Measurements from ENCODE around the gene TRIP12.
"Not testable (repeated sequence)": the region's sequence is repeated elsewhere in the genome, so short reads cannot be mapped to it uniquely, and the experiment has no call there.

The TRIP12 gene

GRCh38 chr2:229914171-229914570 lies 7.6 kb downstream of the TRIP12 start:
- no peaks in the 10 kb centered on the region for H3K9me3 ChIP-seq (ENCODE audit: control insufficient read depth, low read length)
- H3K9ac ChIP-seq (ENCODE audit: low read length), result no peak overlapping the region
- no peaks in the 10 kb centered on the region for H3K4me1 ChIP-seq (ENCODE audit: control insufficient read depth, insufficient read depth, low read length)
- no peaks in the 10 kb centered on the region for H3K36me3 ChIP-seq (ENCODE audit: control insufficient read depth, insufficient read depth, low read length)
- H3K27me3 ChIP-seq (ENCODE audit: control insufficient read depth, insufficient read depth, low read length), result no peaks in the 10 kb centered on the region
- no peak overlapping the region for H3K4me3 ChIP-seq (ENCODE audit: low read length)

DNA sequence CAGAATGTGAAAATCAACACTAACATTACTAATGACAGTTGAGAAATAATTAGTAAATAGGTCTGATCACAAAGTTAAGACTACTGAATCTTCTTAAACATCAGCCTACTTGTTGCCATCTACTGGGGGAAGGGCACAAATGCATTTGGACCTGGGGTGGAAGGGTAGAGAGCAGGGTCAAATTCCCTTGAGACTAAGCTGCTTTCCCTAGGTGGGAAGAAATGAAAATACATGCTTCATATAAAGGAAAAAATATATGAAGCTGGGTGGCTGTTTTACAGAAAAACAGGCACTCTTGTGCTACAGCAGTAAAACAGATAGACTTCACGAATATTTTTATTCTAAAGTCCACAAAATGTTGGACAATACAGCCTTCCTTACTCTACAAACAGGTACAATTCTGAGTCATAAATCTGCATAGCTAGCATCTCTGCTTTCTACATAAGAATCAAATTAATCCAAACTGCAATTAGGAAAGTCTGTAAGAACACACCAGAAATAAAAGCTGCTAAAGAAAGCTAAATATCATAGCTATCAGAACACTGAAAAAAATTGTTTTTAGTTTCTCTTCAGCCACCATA lies 10.9 kb downstream of the TRIP12 start:
- H3K36me3 ChIP-seq (ENCODE audit: control insufficient read depth, insufficient read depth, low read length), result no peaks in the 10 kb centered on the region
- no peaks in the 10 kb centered on the region for H3K4me1 ChIP-seq (ENCODE audit: control insufficient read depth, insufficient read depth, low read length)
- H3K9me3 ChIP-seq (ENCODE audit: control insufficient read depth, low read length), result no peaks in the 10 kb centered on the region
- no peak overlapping the region for H3K4me3 ChIP-seq (ENCODE audit: low read length)
- H3K27me3 ChIP-seq (ENCODE audit: control insufficient read depth, insufficient read depth, low read length), result no peaks in the 10 kb centered on the region
- H3K9ac ChIP-seq (ENCODE audit: low read length), result no peak overlapping the region

GRCh38 chr2:229910147-229910831 lies 11.5 kb downstream of the TRIP12 start:
- H3K4me1 ChIP-seq (ENCODE audit: control insufficient read depth, insufficient read depth, low read length), result no peaks in the 10 kb centered on the region
- no peaks in the 10 kb centered on the region for H3K9me3 ChIP-seq (ENCODE audit: control insufficient read depth, low read length)
- no peaks in the 10 kb centered on the region for H3K27me3 ChIP-seq (ENCODE audit: control insufficient read depth, insufficient read depth, low read length)
- H3K36me3 ChIP-seq (ENCODE audit: control insufficient read depth, insufficient read depth, low read length), result no peaks in the 10 kb centered on the region
- H3K9ac ChIP-seq (ENCODE audit: low read length), result no peak overlapping the region
- no peak overlapping the region for H3K4me3 ChIP-seq (ENCODE audit: low read length)

DNA sequence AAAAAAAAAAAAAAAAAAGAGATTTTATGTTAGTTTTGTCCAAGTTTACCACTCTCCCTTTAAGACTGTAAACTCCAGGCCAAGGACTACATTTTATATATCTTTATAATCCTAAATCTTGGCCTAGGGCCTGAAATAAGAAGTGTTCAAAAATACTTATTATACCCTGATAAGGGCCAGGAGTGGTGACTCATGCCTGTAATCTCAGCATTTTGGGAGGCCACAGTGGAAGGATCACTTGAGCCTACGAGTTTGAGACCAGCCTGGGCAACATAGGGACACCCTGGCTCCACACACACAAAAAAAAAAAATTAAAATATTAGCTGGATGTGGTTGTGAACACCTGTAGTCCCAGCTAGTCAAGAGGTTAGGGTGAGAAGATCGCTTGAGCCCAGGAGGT lies 12.7 kb downstream of the TRIP12 start:
- Histone ChIP-seq H3K27me3 (ENCODE audit: control insufficient read depth, insufficient read depth, low read length) (no peaks in the 10 kb centered on the region), H3K4me3 (ENCODE audit: low read length) (no peak overlapping the region), H3K9me3 (ENCODE audit: control insufficient read depth, low read length) (no peaks in the 10 kb centered on the region), H3K4me1 (ENCODE audit: control insufficient read depth, insufficient read depth, low read length) (no peaks in the 10 kb centered on the region), H3K9ac (ENCODE audit: low read length) (no peak overlapping the region), H3K36me3 (ENCODE audit: control insufficient read depth, insufficient read depth, low read length) (no peaks in the 10 kb centered on the region)

GRCh38 chr2:229905601-229906000 lies 16.2 kb downstream of the TRIP12 start:
- H3K27me3 ChIP-seq (ENCODE audit: control insufficient read depth, insufficient read depth, low read length), result no peaks in the 10 kb centered on the region
- H3K4me1 ChIP-seq (ENCODE audit: control insufficient read depth, insufficient read depth, low read length), result no peaks in the 10 kb centered on the region
- H3K9ac ChIP-seq (ENCODE audit: low read length), result no peak overlapping the region
- H3K9me3 ChIP-seq (ENCODE audit: control insufficient read depth, low read length), result no peaks in the 10 kb centered on the region
- no peak overlapping the region for H3K4me3 ChIP-seq (ENCODE audit: low read length)
- no peaks in the 10 kb centered on the region for H3K36me3 ChIP-seq (ENCODE audit: control insufficient read depth, insufficient read depth, low read length)

- no peak overlapping the region for H3K9ac ChIP-seq (ENCODE audit: low read length)
- H3K4me3 ChIP-seq (ENCODE audit: low read length), result no peak overlapping the region
- no peaks in the 10 kb centered on the region for H3K27me3 ChIP-seq (ENCODE audit: control insufficient read depth, insufficient read depth, low read length)
- no peaks in the 10 kb centered on the region for H3K36me3 ChIP-seq (ENCODE audit: control insufficient read depth, insufficient read depth, low read length)
- H3K9me3 ChIP-seq (ENCODE audit: control insufficient read depth, low read length), result no peaks in the 10 kb centered on the region
- H3K4me1 ChIP-seq (ENCODE audit: control insufficient read depth, insufficient read depth, low read length), result no peaks in the 10 kb centered on the region
Observed at GRCh38 chr2:229903037-229903436, 18.8 kb downstream of the TRIP12 start.

DNA sequence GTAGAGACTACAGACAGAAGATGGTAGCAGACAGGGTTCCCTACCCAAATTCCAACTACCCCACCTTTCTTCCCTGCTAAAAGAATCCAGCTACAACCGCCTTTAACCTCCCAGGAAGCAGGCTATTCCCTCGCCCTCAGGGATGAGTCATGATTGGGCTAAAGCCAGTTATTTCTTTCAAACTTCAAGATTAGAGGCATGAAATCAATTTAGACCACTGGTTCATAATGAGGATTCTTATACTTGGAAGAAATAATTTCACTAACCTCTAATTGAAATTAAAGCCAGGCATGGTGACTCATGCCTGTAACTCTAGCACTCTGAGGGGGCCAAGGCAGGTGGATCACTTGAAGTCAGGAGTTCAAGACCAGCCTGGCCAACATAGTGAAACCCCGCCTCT lies 20.0 kb downstream of the TRIP12 start:
- no peaks in the 10 kb centered on the region for H3K4me1 ChIP-seq (ENCODE audit: control insufficient read depth, insufficient read depth, low read length)
- H3K36me3 ChIP-seq (ENCODE audit: control insufficient read depth, insufficient read depth, low read length), result no peaks in the 10 kb centered on the region
- no peaks in the 10 kb centered on the region for H3K27me3 ChIP-seq (ENCODE audit: control insufficient read depth, insufficient read depth, low read length)
- H3K4me3 ChIP-seq (ENCODE audit: low read length), result no peak overlapping the region
- H3K9me3 ChIP-seq (ENCODE audit: control insufficient read depth, low read length), result no peaks in the 10 kb centered on the region
- no peak overlapping the region for H3K9ac ChIP-seq (ENCODE audit: low read length)

GRCh38 chr2:229900514-229900913 lies 21.3 kb downstream of the TRIP12 start:
- not testable (repeated sequence) for H3K36me3 ChIP-seq (ENCODE audit: control insufficient read depth, insufficient read depth, low read length); H3K4me1 ChIP-seq (ENCODE audit: control insufficient read depth, insufficient read depth, low read length); H3K9me3 ChIP-seq (ENCODE audit: control insufficient read depth, low read length); H3K27me3 ChIP-seq (ENCODE audit: control insufficient read depth, insufficient read depth, low read length); H3K9ac ChIP-seq (ENCODE audit: low read length); H3K4me3 ChIP-seq (ENCODE audit: low read length)

DNA sequence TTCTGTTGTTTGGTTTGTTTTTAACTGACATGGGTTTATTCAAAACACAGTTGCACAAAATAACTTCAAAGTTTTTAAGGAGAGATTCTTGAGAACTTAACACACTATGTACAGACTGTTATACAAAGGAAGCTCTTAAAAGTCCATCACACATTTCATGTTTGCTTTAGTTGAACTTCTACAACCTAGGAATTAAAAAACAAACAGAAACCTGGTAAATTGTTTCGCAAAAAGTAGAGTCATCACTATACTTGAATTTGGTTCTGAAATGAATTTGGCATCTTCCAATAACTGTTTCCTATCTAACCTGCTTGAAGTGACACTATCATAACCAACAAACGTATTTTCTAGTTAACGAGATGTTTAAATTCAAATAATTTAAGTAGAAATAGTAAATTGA lies 21.8 kb downstream of the TRIP12 start:
- Histone ChIP-seq H3K36me3 (ENCODE audit: control insufficient read depth, insufficient read depth, low read length) (no peaks in the 10 kb centered on the region), H3K9me3 (ENCODE audit: control insufficient read depth, low read length) (no peaks in the 10 kb centered on the region), H3K9ac (ENCODE audit: low read length) (no peak overlapping the region), H3K27me3 (ENCODE audit: control insufficient read depth, insufficient read depth, low read length) (no peaks in the 10 kb centered on the region), H3K4me3 (ENCODE audit: low read length) (no peak overlapping the region), H3K4me1 (ENCODE audit: control insufficient read depth, insufficient read depth, low read length) (no peaks in the 10 kb centered on the region)

GRCh38 chr2:229899604-229900003 lies 22.2 kb downstream of the TRIP12 start:
- Histone ChIP-seq H3K4me3 (ENCODE audit: low read length) (no peak overlapping the region), H3K27me3 (ENCODE audit: control insufficient read depth, insufficient read depth, low read length) (no peaks in the 10 kb centered on the region), H3K36me3 (ENCODE audit: control insufficient read depth, insufficient read depth, low read length) (no peaks in the 10 kb centered on the region), H3K9ac (ENCODE audit: low read length) (no peak overlapping the region), H3K4me1 (ENCODE audit: control insufficient read depth, insufficient read depth, low read length) (no peaks in the 10 kb centered on the region), H3K9me3 (ENCODE audit: control insufficient read depth, low read length) (no peaks in the 10 kb centered on the region)

DNA sequence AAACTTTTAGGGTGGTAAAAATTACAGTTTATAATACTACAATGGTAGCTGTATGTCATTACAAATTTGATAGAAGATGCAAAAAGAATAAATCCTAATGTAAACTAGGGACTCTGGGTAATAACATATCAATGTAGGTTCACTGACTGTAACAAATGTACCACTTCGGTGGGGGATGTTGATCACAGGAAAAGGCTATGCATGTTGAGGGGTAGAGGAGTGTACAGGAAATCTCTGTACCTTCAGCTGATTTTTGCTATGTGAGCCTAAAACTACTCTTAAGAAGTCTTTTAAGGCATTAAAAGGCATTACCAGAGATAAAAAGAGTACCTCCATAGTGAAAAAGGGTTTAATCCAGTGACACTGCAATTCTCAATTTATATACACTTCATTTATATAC lies 25.0 kb downstream of the TRIP12 start:
- Histone ChIP-seq H3K9ac (ENCODE audit: low read length) (no peak overlapping the region), H3K9me3 (ENCODE audit: control insufficient read depth, low read length) (no peaks in the 10 kb centered on the region), H3K4me1 (ENCODE audit: control insufficient read depth, insufficient read depth, low read length) (no peaks in the 10 kb centered on the region), H3K36me3 (ENCODE audit: control insufficient read depth, insufficient read depth, low read length) (no peaks in the 10 kb centered on the region), H3K27me3 (ENCODE audit: control insufficient read depth, insufficient read depth, low read length) (no peaks in the 10 kb centered on the region), H3K4me3 (ENCODE audit: low read length) (no peak overlapping the region)

GRCh38 chr2:229889023-229889422 lies 32.8 kb downstream of the TRIP12 start:
- Histone ChIP-seq H3K27me3 (ENCODE audit: control insufficient read depth, insufficient read depth, low read length) (no peaks in the 10 kb centered on the region), H3K4me3 (ENCODE audit: low read length) (no peak overlapping the region), H3K9me3 (ENCODE audit: control insufficient read depth, low read length) (no peaks in the 10 kb centered on the region), H3K36me3 (ENCODE audit: control insufficient read depth, insufficient read depth, low read length) (no peaks in the 10 kb centered on the region), H3K4me1 (ENCODE audit: control insufficient read depth, insufficient read depth, low read length) (no peaks in the 10 kb centered on the region), H3K9ac (ENCODE audit: low read length) (no peak overlapping the region)

DNA sequence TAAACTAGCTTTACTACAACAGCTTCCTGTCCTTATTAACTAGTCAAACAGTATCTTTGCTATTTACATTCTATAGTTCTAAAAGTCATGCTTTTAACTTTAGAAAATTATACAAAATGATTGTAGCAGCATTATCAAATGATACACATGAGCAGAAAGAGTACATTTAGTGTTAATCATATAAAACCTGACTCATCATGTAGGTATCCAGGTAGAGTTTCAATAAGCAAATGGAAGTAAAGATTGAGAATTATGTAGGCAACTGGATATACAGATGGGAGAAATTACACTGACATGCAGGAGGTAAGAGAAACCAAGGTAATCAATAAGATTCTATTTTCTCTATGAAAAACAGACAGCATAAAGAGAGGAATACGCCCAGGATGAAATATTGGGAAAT lies 33.8 kb downstream of the TRIP12 start:
- no peaks in the 10 kb centered on the region for H3K4me1 ChIP-seq (ENCODE audit: control insufficient read depth, insufficient read depth, low read length)
- H3K4me3 ChIP-seq (ENCODE audit: low read length), result no peak overlapping the region
- no peaks in the 10 kb centered on the region for H3K9me3 ChIP-seq (ENCODE audit: control insufficient read depth, low read length)

More for the DNA sequence above, 33.8 kb downstream of the TRIP12 start:
- Histone ChIP-seq H3K9ac (ENCODE audit: low read length) (no peak overlapping the region), H3K36me3 (ENCODE audit: control insufficient read depth, insufficient read depth, low read length) (no peaks in the 10 kb centered on the region), H3K27me3 (ENCODE audit: control insufficient read depth, insufficient read depth, low read length) (no peaks in the 10 kb centered on the region)

Data from mucosa of stomach (tissue), 1 donor.